Measurements from ENCODE around the gene CAND2.
"Not testable (repeated sequence)": the region's sequence is repeated elsewhere in the genome, so short reads cannot be mapped to it uniquely, and the experiment has no call there.

DNA sequence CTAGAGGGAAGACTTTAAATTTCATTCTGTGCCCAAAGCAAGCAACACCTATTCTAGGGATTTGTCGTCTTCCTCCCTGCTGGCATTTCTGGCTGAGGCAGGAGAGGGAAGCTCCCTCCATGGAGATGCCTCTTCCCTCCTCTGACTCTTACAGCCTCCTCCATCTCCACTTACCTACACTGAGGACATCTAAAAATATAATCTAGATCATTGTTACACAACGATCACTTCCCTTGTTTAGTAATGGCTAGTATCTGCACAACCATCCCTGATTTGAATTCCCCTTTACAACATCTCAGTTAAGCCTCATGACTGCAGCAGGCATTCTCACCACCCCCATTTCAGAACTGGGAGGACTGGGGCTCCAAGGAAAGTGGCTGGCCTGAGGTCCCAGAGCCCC, 57.4 kb downstream of the CAND2 start:
- TF ChIP-seq, protein P1, sequence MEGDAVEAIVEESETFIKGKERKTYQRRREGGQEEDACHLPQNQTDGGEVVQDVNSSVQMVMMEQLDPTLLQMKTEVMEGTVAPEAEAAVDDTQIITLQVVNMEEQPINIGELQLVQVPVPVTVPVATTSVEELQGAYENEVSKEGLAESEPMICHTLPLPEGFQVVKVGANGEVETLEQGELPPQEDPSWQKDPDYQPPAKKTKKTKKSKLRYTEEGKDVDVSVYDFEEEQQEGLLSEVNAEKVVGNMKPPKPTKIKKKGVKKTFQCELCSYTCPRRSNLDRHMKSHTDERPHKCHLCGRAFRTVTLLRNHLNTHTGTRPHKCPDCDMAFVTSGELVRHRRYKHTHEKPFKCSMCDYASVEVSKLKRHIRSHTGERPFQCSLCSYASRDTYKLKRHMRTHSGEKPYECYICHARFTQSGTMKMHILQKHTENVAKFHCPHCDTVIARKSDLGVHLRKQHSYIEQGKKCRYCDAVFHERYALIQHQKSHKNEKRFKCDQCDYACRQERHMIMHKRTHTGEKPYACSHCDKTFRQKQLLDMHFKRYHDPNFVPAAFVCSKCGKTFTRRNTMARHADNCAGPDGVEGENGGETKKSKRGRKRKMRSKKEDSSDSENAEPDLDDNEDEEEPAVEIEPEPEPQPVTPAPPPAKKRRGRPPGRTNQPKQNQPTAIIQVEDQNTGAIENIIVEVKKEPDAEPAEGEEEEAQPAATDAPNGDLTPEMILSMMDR (conservative IDR thresholded peaks at IDR 0.05; ENCODE audit: low read depth, low read length) = not testable (repeated sequence)
- not testable (repeated sequence) for TF ChIP-seq EZH2 (IDR thresholded peaks at IDR 0.05; ENCODE audit: borderline replicate concordance, low read depth, low read length, poor library complexity, severe bottlenecking)
